Peyer's patch (tissue), 4 donors: ENCODE data around the gene BRD3.

Experiments used
- POLR2A ChIP-seq, 2 donors: fragments of 450-650 bp; IDR thresholded peaks; one replicate each; pipeline ENCODE4 v1.5.1; 2017; ENCODE audit warnings: antibody characterized with exemption in 2 of 2, mild to moderate bottlenecking in 2 of 2, moderate library complexity in 2 of 2
- TF ChIP-seq, protein P1 (sequence below), 6 experiments: fragments of 450-650 bp in 4 of 6; fragments of 200-600 bp in 2 of 6; sonication (generic) in 1 of 6; IDR thresholded peaks; one replicate each; pipeline ENCODE4 v1.5.1; 2017 to 2019; ENCODE audit warnings: antibody characterized with exemption in 6 of 6, mild to moderate bottlenecking in 3 of 6, moderate library complexity in 1 of 6

DNA sequence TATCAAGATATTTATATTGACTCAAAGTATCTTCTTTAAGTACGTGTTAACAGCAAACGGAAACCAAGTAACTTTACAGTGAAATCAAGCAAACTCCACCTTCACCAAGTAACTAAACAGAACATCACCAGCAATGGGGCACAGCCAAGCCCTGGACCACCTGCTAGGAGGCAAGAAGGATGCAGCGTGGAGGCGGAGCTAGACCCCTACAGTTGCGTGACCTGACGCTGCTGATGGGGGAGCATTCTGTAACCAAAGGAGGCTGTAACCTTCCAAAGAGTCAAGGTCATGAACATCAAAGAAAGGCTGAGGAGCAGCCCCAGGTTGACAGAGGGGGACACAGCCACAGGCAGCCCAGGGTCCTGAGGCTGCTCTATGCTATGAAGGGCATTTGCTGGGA is 81.8 kb downstream of the BRD3 start:
- TF ChIP-seq, protein P1, sequence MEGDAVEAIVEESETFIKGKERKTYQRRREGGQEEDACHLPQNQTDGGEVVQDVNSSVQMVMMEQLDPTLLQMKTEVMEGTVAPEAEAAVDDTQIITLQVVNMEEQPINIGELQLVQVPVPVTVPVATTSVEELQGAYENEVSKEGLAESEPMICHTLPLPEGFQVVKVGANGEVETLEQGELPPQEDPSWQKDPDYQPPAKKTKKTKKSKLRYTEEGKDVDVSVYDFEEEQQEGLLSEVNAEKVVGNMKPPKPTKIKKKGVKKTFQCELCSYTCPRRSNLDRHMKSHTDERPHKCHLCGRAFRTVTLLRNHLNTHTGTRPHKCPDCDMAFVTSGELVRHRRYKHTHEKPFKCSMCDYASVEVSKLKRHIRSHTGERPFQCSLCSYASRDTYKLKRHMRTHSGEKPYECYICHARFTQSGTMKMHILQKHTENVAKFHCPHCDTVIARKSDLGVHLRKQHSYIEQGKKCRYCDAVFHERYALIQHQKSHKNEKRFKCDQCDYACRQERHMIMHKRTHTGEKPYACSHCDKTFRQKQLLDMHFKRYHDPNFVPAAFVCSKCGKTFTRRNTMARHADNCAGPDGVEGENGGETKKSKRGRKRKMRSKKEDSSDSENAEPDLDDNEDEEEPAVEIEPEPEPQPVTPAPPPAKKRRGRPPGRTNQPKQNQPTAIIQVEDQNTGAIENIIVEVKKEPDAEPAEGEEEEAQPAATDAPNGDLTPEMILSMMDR (IDR thresholded peaks at IDR 0.05): no peak
- no peak for TF ChIP-seq POLR2A (IDR thresholded peaks at IDR 0.05)
